SK-N-SH treated with all-trans-retinoic acid at 6 μM for 48 hours (cell line): ENCODE measurements around the gene QSER1.

Source experiments
- BACH2 ChIP-seq: fragments of 250-450 bp; sonication (Bioruptor Pico); IDR thresholded peaks from 2 replicates; pipeline ENCODE4 v1.9.0; 2021; ENCODE audit warnings: mild to moderate bottlenecking, borderline replicate concordance
- CSDC2 ChIP-seq: fragments of 250-450 bp; sonication (Bioruptor Pico); IDR thresholded peaks from 2 replicates; pipeline ENCODE4 v1.5.0; 2020; ENCODE audit warnings: mild to moderate bottlenecking, moderate library complexity
- ESRRG ChIP-seq: fragments of 250-450 bp; sonication (Bioruptor Pico); IDR thresholded peaks from 2 replicates; pipeline ENCODE4 v1.6.1; 2021; ENCODE audit warnings: mild to moderate bottlenecking
- OSR1 ChIP-seq: fragments of 250-450 bp; sonication (Bioruptor Pico); IDR thresholded peaks from 2 replicates; pipeline ENCODE4 v1.8.0; 2022; ENCODE audit warnings: moderate library complexity, mild to moderate bottlenecking, inconsistent platforms
- PATZ1 ChIP-seq: fragments of 250-450 bp; sonication (Bioruptor Pico); IDR thresholded peaks from 2 replicates; pipeline ENCODE4 v1.8.0; 2020; ENCODE audit warnings: mild to moderate bottlenecking, moderate library complexity, borderline replicate concordance
- SNAI2 ChIP-seq: fragments of 250-450 bp; sonication (Bioruptor Pico); IDR thresholded peaks from 2 replicates; pipeline ENCODE4 v1.5.0; 2020; ENCODE audit warnings: mild to moderate bottlenecking, moderate library complexity
- TCF4 ChIP-seq: fragments of 250-450 bp; sonication (Bioruptor Pico); IDR thresholded peaks from 2 replicates; pipeline ENCODE4 v1.8.0; 2021; ENCODE audit warnings: mild to moderate bottlenecking, moderate library complexity, borderline replicate concordance
- ZC3H10 ChIP-seq: fragments of 250-450 bp; sonication (Bioruptor Pico); IDR thresholded peaks from 2 replicates; pipeline ENCODE4 v1.5.1; 2021; ENCODE audit warnings: mild to moderate bottlenecking, moderate library complexity
- ZFP30 ChIP-seq: fragments of 450-650 bp; formaldehyde crosslinking; IDR thresholded peaks from 2 replicates; pipeline ENCODE4 v1.5.0; 2022; ENCODE audit warnings: mild to moderate bottlenecking, moderate library complexity
- ZNF565 ChIP-seq: fragments of 450-650 bp; formaldehyde crosslinking; conservative IDR thresholded peaks from 2 replicates; pipeline ENCODE4 v1.5.0; 2020; ENCODE audit warnings: low read depth, mild to moderate bottlenecking, moderate library complexity
- TF ChIP-seq, protein P1 (sequence below): fragments of 250-450 bp; sonication (Bioruptor Pico); IDR thresholded peaks from 2 replicates; pipeline ENCODE4 v1.8.0; 2021; ENCODE audit warnings: low read depth, mild to moderate bottlenecking, moderate library complexity, borderline replicate concordance
- TF ChIP-seq, protein P2 (sequence below): fragments of 250-450 bp; sonication (Bioruptor Pico); IDR thresholded peaks from 2 replicates; pipeline ENCODE4 v1.5.0; 2020; ENCODE audit warnings: mild to moderate bottlenecking, moderate library complexity
- TF ChIP-seq, protein P3 (sequence below): fragments of 250-450 bp; sonication (Bioruptor Pico); IDR thresholded peaks from 2 replicates; pipeline ENCODE4 v1.5.1; 2020; ENCODE audit warnings: low read depth, mild to moderate bottlenecking, moderate library complexity

DNA sequence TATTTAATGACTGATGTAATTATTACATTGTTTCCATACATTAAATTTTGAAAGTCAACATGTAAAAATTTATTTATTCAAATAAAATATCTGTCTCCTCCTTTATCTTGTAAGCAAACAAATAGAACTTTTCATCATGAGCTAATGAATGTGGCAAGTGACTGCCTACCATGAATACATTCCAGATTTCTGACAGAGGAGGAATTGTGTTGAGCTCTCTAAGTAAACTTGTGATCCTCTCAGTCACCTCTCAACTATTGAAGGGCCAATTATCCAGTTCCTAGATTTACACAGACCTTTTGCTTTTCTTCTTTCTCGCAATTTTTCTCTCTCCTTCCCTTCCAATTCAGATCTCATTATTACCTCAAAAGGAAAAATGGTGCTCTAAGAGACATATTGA, 41.4 kb upstream of the QSER1 start:
- TF ChIP-seq, protein P1, sequence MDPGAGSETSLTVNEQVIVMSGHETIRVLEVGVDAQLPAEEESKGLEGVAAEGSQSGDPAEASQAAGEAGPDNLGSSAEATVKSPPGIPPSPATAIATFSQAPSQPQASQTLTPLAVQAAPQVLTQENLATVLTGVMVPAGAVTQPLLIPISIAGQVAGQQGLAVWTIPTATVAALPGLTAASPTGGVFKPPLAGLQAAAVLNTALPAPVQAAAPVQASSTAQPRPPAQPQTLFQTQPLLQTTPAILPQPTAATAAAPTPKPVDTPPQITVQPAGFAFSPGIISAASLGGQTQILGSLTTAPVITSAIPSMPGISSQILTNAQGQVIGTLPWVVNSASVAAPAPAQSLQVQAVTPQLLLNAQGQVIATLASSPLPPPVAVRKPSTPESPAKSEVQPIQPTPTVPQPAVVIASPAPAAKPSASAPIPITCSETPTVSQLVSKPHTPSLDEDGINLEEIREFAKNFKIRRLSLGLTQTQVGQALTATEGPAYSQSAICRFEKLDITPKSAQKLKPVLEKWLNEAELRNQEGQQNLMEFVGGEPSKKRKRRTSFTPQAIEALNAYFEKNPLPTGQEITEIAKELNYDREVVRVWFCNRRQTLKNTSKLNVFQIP, result no peak
- TF ChIP-seq ZFP30 (CRISPR knock-in tag) (no peak), PATZ1 (CRISPR knock-in tag) (no peak), TCF4 (CRISPR knock-in tag) (no peak), ESRRG (CRISPR knock-in tag) (no peak), CSDC2 (CRISPR knock-in tag) (no peak), BACH2 (no peak), OSR1 (no peak), ZC3H10 (CRISPR knock-in tag) (no peak), ZNF565 (no peak), SNAI2 (CRISPR knock-in tag) (no peak)
- TF ChIP-seq, protein P2, sequence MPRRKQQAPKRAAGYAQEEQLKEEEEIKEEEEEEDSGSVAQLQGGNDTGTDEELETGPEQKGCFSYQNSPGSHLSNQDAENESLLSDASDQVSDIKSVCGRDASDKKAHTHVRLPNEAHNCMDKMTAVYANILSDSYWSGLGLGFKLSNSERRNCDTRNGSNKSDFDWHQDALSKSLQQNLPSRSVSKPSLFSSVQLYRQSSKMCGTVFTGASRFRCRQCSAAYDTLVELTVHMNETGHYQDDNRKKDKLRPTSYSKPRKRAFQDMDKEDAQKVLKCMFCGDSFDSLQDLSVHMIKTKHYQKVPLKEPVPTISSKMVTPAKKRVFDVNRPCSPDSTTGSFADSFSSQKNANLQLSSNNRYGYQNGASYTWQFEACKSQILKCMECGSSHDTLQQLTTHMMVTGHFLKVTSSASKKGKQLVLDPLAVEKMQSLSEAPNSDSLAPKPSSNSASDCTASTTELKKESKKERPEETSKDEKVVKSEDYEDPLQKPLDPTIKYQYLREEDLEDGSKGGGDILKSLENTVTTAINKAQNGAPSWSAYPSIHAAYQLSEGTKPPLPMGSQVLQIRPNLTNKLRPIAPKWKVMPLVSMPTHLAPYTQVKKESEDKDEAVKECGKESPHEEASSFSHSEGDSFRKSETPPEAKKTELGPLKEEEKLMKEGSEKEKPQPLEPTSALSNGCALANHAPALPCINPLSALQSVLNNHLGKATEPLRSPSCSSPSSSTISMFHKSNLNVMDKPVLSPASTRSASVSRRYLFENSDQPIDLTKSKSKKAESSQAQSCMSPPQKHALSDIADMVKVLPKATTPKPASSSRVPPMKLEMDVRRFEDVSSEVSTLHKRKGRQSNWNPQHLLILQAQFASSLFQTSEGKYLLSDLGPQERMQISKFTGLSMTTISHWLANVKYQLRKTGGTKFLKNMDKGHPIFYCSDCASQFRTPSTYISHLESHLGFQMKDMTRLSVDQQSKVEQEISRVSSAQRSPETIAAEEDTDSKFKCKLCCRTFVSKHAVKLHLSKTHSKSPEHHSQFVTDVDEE, result no peak
- TF ChIP-seq, protein P3, sequence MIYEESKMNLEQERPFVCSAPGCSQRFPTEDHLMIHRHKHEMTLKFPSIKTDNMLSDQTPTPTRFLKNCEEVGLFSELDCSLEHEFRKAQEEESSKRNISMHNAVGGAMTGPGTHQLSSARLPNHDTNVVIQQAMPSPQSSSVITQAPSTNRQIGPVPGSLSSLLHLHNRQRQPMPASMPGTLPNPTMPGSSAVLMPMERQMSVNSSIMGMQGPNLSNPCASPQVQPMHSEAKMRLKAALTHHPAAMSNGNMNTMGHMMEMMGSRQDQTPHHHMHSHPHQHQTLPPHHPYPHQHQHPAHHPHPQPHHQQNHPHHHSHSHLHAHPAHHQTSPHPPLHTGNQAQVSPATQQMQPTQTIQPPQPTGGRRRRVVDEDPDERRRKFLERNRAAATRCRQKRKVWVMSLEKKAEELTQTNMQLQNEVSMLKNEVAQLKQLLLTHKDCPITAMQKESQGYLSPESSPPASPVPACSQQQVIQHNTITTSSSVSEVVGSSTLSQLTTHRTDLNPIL (CRISPR knock-in tag), result no peak
